ENCODE data around the gene PDE4B. TPM values are rescaled to one million over a fixed set of nuclear protein-coding genes. Genes with fewer than 3 reads are reported as not detected.

Gene PDE4B
- total RNA-seq, 2 donors from 2014 or later: 114 to 132 TPM

- ATAC-seq (no peak), DNase-seq (no peak)
- Mint-ChIP-seq H3K4me1 (peaks cover 2% of the 10 kb centered on the region), H3K27me3 (peaks cover 44% of the 10 kb centered on the region), H3K36me3 (ENCODE audit: low read depth) (no peaks in the 10 kb centered on the region), H3K4me3 (no peak overlapping the region), H3K27ac (no peak overlapping the region)
- no peaks in the 10 kb centered on the region for H3K9me3 ChIP-seq (ENCODE audit: control insufficient read depth, low read length, poor library complexity, severe bottlenecking)
Observed at GRCh38 chr1:65911679-65912078, 119.0 kb downstream of the PDE4B start.

GRCh38 chr1:65918564-65918963, 125.9 kb downstream of the PDE4B start:
- Mint-ChIP-seq H3K36me3 (ENCODE audit: low read depth) (no peaks in the 10 kb centered on the region), H3K27me3 (peaks cover 13% of the 10 kb centered on the region), H3K4me1 (no peaks in the 10 kb centered on the region), H3K4me3 (no peak overlapping the region), H3K27ac (no peak overlapping the region)
- ATAC-seq (no peak), DNase-seq (no peak)
- H3K9me3 ChIP-seq (ENCODE audit: control insufficient read depth, low read length, poor library complexity, severe bottlenecking): no peaks in the 10 kb centered on the region

GRCh38 chr1:65921446-65921845, 128.8 kb downstream of the PDE4B start:
- no peaks in the 10 kb centered on the region for H3K4me1 Mint-ChIP-seq
- H3K4me3 Mint-ChIP-seq: no peak overlapping the region
- no peak for ATAC-seq
- no peak overlapping the region for H3K27ac Mint-ChIP-seq
- H3K27me3 Mint-ChIP-seq: peaks cover 7% of the 10 kb centered on the region
- DNase-seq: no peak
- no peaks in the 10 kb centered on the region for H3K9me3 ChIP-seq (ENCODE audit: control insufficient read depth, low read length, poor library complexity, severe bottlenecking)
- no peaks in the 10 kb centered on the region for H3K36me3 Mint-ChIP-seq (ENCODE audit: low read depth)

DNA sequence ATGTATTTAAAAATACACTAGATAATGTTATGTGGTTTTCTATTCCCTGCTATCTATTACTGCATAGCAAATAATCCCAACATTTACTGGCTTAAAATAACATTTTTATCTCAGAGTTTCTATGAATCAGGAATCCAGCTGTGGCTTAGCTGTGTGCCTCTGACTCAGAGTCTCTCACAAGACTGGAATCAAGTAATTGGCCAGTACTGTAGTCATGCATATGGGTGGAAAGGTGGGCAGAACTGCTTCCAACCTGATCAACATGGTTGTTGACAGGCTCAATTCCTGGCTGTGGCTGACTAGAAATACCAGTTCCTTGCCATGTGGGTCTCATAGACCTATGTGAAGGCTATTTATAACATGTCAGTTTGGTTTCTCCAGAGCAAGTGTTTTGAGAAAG, 131.8 kb downstream of the PDE4B start:
- H3K27me3 Mint-ChIP-seq: peaks cover 18% of the 10 kb centered on the region
- DNase-seq (no peak), ATAC-seq (no peak)
- no peaks in the 10 kb centered on the region for H3K36me3 Mint-ChIP-seq (ENCODE audit: low read depth)
- H3K27ac Mint-ChIP-seq: no peak overlapping the region
- no peaks in the 10 kb centered on the region for H3K9me3 ChIP-seq (ENCODE audit: control insufficient read depth, low read length, poor library complexity, severe bottlenecking)
- H3K4me1 Mint-ChIP-seq: no peaks in the 10 kb centered on the region
- no peak overlapping the region for H3K4me3 Mint-ChIP-seq

GRCh38 chr1:65938506-65938905, 145.8 kb downstream of the PDE4B start:
- Mint-ChIP-seq H3K4me3 (no peak overlapping the region), H3K27ac (no peak overlapping the region), H3K36me3 (ENCODE audit: low read depth) (no peaks in the 10 kb centered on the region), H3K27me3 (peaks cover 29% of the 10 kb centered on the region), H3K4me1 (no peaks in the 10 kb centered on the region)
- ATAC-seq (no peak), DNase-seq (no peak)
- no peaks in the 10 kb centered on the region for H3K9me3 ChIP-seq (ENCODE audit: control insufficient read depth, low read length, poor library complexity, severe bottlenecking)

DNA sequence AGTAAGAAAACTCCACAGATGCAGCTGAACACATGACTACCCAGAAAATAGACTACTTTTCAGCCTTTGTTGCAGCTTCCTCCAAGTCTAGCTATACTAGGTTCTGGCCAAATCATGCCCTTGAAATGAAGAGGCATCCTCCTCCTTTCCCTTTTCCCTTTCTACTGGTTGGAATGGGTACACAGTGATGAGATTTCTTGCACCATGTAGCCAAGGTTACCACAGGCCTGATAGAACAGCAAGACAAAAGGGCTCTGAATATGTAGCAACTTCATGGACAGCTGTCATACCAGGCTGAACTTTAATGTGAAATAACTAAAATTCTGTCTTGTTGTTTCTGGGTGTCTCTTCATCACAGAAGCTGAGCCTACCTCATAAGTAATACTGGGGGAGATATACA, 146.5 kb downstream of the PDE4B start:
- ATAC-seq (no peak), DNase-seq (no peak)
- no peaks in the 10 kb centered on the region for H3K9me3 ChIP-seq (ENCODE audit: control insufficient read depth, low read length, poor library complexity, severe bottlenecking)
- Mint-ChIP-seq H3K4me3 (no peak overlapping the region), H3K4me1 (no peaks in the 10 kb centered on the region), H3K36me3 (ENCODE audit: low read depth) (no peaks in the 10 kb centered on the region), H3K27me3 (peaks cover 34% of the 10 kb centered on the region), H3K27ac (no peak overlapping the region)

- no peaks in the 10 kb centered on the region for H3K9me3 ChIP-seq (ENCODE audit: control insufficient read depth, low read length, poor library complexity, severe bottlenecking)
- H3K27me3 Mint-ChIP-seq: peaks cover 37% of the 10 kb centered on the region
- DNase-seq (no peak), ATAC-seq (no peak)
- no peak overlapping the region for H3K27ac Mint-ChIP-seq
- no peaks in the 10 kb centered on the region for H3K4me1 Mint-ChIP-seq
- no peaks in the 10 kb centered on the region for H3K36me3 Mint-ChIP-seq (ENCODE audit: low read depth)
- H3K4me3 Mint-ChIP-seq: no peak overlapping the region
Observed at GRCh38 chr1:65939636-65940035, 146.9 kb downstream of the PDE4B start.

DNA sequence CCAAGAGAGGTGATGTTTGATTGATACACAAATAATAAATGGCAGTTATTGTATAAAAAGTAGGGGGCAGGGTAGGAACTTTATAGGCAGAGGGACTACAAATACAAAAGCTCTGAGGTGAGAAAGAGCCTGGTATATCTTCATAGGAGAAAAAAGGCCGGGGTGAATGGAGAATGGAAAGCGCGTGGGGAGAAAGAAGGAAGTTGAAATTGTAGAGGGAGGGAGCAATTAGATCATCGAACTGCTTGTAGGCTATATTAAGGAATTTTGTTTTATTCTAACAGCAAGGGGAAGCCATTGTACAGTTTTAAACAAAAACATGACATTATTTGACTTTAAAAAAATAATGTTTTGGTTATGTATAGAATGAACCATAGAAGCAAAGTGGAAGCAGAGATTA, 147.4 kb downstream of the PDE4B start:
- no peak for DNase-seq
- H3K27ac Mint-ChIP-seq: no peak overlapping the region
- H3K9me3 ChIP-seq (ENCODE audit: control insufficient read depth, low read length, poor library complexity, severe bottlenecking): no peaks in the 10 kb centered on the region
- H3K4me1 Mint-ChIP-seq: no peaks in the 10 kb centered on the region
- H3K4me3 Mint-ChIP-seq: no peak overlapping the region
- no peaks in the 10 kb centered on the region for H3K36me3 Mint-ChIP-seq (ENCODE audit: low read depth)
- ATAC-seq: no peak
- peaks cover 37% of the 10 kb centered on the region for H3K27me3 Mint-ChIP-seq

GRCh38 chr1:65942476-65942875, 149.8 kb downstream of the PDE4B start:
- Mint-ChIP-seq H3K36me3 (ENCODE audit: low read depth) (peaks cover 2% of the 10 kb centered on the region), H3K4me1 (no peaks in the 10 kb centered on the region), H3K4me3 (no peak overlapping the region), H3K27me3 (peaks cover 50% of the 10 kb centered on the region), H3K27ac (no peak overlapping the region)
- no peak for ATAC-seq
- H3K9me3 ChIP-seq (ENCODE audit: control insufficient read depth, low read length, poor library complexity, severe bottlenecking): peaks cover under 1% of the 10 kb centered on the region
- DNase-seq: no peak

DNA sequence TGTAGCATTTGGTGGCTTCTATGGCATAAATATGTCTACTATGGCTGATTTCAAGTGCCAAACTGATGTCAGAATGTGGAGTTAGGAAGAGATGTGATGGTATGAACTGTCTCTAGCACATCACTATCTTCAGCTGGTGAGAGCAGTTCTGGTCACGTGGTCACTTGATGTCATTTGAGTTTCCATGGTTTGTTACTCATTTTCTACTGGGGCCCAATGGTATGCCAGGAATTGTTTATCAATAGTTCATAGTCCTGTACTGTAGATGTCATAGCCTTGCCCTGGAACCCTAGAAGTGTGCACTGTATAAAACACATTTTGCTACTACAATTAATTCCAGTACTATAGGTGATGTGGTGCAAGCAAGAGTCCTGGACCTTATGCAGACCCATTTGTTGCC, 153.7 kb downstream of the PDE4B start:
- ATAC-seq (no peak), DNase-seq (no peak)
- Mint-ChIP-seq H3K4me1 (no peaks in the 10 kb centered on the region), H3K36me3 (ENCODE audit: low read depth) (peaks cover 2% of the 10 kb centered on the region), H3K4me3 (no peak overlapping the region), H3K27me3 (peaks cover 30% of the 10 kb centered on the region), H3K27ac (no peak overlapping the region)
- peaks cover 2% of the 10 kb centered on the region for H3K9me3 ChIP-seq (ENCODE audit: control insufficient read depth, low read length, poor library complexity, severe bottlenecking)

DNA sequence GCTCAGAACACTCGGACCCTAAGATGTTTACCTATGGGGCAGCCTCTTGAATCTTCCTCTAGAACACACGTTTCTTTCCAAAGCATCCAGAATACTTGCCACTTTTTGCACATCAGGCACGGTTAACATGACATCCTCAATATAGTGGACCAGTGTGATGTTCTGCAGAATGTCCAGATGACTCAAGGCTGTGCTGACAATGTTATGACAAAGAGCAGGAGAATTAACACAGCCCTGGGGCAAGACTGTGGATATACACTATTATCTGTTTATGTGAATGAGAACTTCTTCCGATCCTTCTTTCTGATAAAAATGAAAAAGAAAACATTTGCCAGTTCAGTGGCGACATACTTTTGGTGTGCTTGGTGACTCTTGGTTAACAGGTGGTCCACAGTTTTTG, 154.3 kb downstream of the PDE4B start:
- Mint-ChIP-seq H3K27ac (no peak overlapping the region), H3K36me3 (ENCODE audit: low read depth) (peaks cover 2% of the 10 kb centered on the region), H3K4me1 (no peaks in the 10 kb centered on the region), H3K4me3 (no peak overlapping the region), H3K27me3 (peaks cover 36% of the 10 kb centered on the region)
- peaks cover 2% of the 10 kb centered on the region for H3K9me3 ChIP-seq (ENCODE audit: control insufficient read depth, low read length, poor library complexity, severe bottlenecking)
- DNase-seq (no peak), ATAC-seq (no peak)

DNA sequence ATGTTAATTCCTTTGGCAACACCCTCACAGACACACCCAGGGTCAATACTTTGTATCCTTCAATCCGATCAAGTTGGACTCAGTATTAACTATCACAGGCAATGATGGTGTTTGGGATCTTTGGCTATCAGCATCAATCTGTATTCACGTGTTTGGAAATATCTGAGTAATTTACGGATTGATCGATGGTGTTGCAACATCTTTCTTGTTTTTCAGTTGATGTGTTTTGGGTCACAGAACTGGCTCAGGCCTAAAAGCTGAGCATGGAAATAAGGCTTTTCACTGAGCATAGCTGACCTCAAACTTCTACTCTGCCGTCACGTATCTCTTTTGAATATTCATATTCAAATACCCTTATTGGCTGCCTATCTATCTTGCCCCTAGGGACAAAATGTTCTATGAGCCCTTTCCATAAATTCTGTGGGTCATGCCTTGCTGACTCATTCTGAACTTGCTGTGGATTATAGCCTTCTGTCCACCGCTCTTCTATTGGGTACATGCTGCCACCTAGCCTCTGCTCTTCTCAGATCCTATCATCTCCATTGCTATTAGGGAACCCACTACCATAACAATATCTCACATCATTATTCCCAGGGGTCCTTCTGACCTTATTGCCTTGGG, 156.0 kb downstream of the PDE4B start:
- DNase-seq (no peak), ATAC-seq (no peak)
- Mint-ChIP-seq H3K36me3 (ENCODE audit: low read depth) (peaks cover 2% of the 10 kb centered on the region), H3K4me1 (no peaks in the 10 kb centered on the region), H3K27me3 (peaks cover 28% of the 10 kb centered on the region), H3K4me3 (no peak overlapping the region), H3K27ac (no peak overlapping the region)
- peaks cover 2% of the 10 kb centered on the region for H3K9me3 ChIP-seq (ENCODE audit: control insufficient read depth, low read length, poor library complexity, severe bottlenecking)

GRCh38 chr1:65949230-65949626, 156.5 kb downstream of the PDE4B start:
- no peak for ATAC-seq
- Mint-ChIP-seq H3K36me3 (ENCODE audit: low read depth) (peaks cover 2% of the 10 kb centered on the region), H3K27me3 (peaks cover 24% of the 10 kb centered on the region), H3K4me1 (no peaks in the 10 kb centered on the region), H3K27ac (no peak overlapping the region), H3K4me3 (no peak overlapping the region)
- peaks cover 2% of the 10 kb centered on the region for H3K9me3 ChIP-seq (ENCODE audit: control insufficient read depth, low read length, poor library complexity, severe bottlenecking)
- no peak for DNase-seq

DNA sequence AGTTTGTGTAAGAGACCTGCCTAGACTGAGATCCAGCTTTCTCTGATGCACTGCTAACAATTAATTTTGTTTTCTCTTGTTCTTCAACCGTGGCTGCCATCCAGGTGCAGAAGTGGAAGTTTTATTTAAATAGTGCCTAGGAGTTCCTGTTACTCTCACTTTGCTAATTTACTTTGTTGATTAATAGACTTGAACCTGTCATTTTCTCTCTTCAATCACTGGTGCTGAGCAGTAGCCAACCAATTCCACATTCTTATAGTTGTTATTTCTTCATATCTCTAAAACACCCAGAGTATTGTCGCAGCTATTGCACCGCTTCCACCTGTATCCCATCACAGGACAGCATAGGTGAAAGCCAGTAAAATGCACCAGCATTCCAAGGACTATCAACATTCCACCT, 157.2 kb downstream of the PDE4B start:
- no peak for ATAC-seq
- H3K36me3 Mint-ChIP-seq (ENCODE audit: low read depth): peaks cover 2% of the 10 kb centered on the region
- no peaks in the 10 kb centered on the region for H3K4me1 Mint-ChIP-seq
- peaks cover 20% of the 10 kb centered on the region for H3K27me3 Mint-ChIP-seq
- peaks cover 2% of the 10 kb centered on the region for H3K9me3 ChIP-seq (ENCODE audit: control insufficient read depth, low read length, poor library complexity, severe bottlenecking)
- H3K27ac Mint-ChIP-seq: no peak overlapping the region
- no peak for DNase-seq
- no peak overlapping the region for H3K4me3 Mint-ChIP-seq

All from T-helper 17 cell (primary cell).